Measurements from ENCODE around the gene MED29.
"Not testable (repeated sequence)": the region's sequence is repeated elsewhere in the genome, so short reads cannot be mapped to it uniquely, and the experiment has no call there.

Gene MED29

GRCh38 chr19:39372047-39372802 lies 19.0 kb upstream of the MED29 start:
- DNase-seq: peak; percentile 97

- DNase-seq: peak; percentile 27
These were observed 18.2 kb upstream of the MED29 start for GRCh38 chr19:39372941-39373340.

GRCh38 chr19:39375929-39376328 lies 15.2 kb upstream of the MED29 start:
- no peak for DNase-seq

GRCh38 chr19:39377373-39378362 lies 13.5 kb upstream of the MED29 start:
- DNase-seq: no peak

- DNase-seq: not testable (repeated sequence)
These were observed 11.8 kb upstream of the MED29 start for GRCh38 chr19:39379366-39379765.

- no peak for DNase-seq
These were observed 11.2 kb upstream of the MED29 start for GRCh38 chr19:39379865-39380396.

GRCh38 chr19:39380521-39381502 lies 10.4 kb upstream of the MED29 start:
- DNase-seq: no peak

GRCh38 chr19:39381910-39382611 lies 9.1 kb upstream of the MED29 start:
- no peak for DNase-seq

- no peak for DNase-seq
These were observed 8.0 kb upstream of the MED29 start for GRCh38 chr19:39382991-39383828.

GRCh38 chr19:39384839-39385568 lies 6.2 kb upstream of the MED29 start:
- DNase-seq: no peak

- no peak for DNase-seq
These were observed 5.4 kb upstream of the MED29 start for GRCh38 chr19:39385629-39386411.

- DNase-seq: no peak
These were observed 4.6 kb upstream of the MED29 start for GRCh38 chr19:39386557-39386956.

GRCh38 chr19:39388657-39389056 lies 2.5 kb upstream of the MED29 start:
- DNase-seq: no peak

- no peak for DNase-seq
These were observed 1.4 kb upstream of the MED29 start for GRCh38 chr19:39389631-39390414.

- no peak for DNase-seq
These were observed 777 bp upstream of the MED29 start for GRCh38 chr19:39390451-39390750.

- DNase-seq: peak; percentile 79
These were observed 6.5 kb downstream of the MED29 start for GRCh38 chr19:39397360-39398296.

- DNase-seq: peak; percentile 71
These were observed 7.2 kb downstream of the MED29 start for GRCh38 chr19:39398297-39398864.
